GM10266 (cell line): Measurements from ENCODE around the gene SIGMAR1.

Experiments
- DNase-seq: peaks from one replicate; pipeline ENCODE4 v3.0.0; 2012; ENCODE audit errors: extremely low spot score
- TF ChIP-seq, protein P1 (sequence below): IDR thresholded peaks from 2 replicates; pipeline ENCODE4 v1.5.1; 2012; ENCODE audit warnings: mild to moderate bottlenecking, low read depth; ENCODE audit not compliant: control insufficient read depth, insufficient read depth; ENCODE audit errors: missing control alignments

The SIGMAR1 gene

DNA sequence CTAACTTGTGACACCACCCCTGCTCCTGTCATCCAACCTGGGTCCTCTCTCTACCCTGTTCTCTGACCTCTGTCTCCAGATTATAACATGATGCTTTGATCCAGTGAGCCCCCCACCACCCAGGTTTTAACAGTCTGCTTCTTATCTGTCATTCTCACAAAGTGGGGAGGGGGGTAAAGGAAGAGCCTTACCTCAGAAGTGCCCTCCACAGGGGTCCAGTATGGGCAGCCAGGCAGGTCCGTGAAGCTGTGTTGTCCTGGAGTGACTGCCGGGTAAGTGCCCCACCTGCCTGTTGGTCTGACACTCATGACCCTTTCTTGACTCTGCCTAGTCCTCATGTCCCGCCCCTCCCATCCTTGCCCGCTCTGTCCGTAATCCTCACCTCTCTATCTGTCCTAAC, 17.8 kb upstream of the SIGMAR1 start:
- TF ChIP-seq, protein P1, sequence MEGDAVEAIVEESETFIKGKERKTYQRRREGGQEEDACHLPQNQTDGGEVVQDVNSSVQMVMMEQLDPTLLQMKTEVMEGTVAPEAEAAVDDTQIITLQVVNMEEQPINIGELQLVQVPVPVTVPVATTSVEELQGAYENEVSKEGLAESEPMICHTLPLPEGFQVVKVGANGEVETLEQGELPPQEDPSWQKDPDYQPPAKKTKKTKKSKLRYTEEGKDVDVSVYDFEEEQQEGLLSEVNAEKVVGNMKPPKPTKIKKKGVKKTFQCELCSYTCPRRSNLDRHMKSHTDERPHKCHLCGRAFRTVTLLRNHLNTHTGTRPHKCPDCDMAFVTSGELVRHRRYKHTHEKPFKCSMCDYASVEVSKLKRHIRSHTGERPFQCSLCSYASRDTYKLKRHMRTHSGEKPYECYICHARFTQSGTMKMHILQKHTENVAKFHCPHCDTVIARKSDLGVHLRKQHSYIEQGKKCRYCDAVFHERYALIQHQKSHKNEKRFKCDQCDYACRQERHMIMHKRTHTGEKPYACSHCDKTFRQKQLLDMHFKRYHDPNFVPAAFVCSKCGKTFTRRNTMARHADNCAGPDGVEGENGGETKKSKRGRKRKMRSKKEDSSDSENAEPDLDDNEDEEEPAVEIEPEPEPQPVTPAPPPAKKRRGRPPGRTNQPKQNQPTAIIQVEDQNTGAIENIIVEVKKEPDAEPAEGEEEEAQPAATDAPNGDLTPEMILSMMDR: no peak
- DNase-seq: no peak

GRCh38 chr9:34654323-34655051, 16.9 kb upstream of the SIGMAR1 start:
- no peak for DNase-seq
- TF ChIP-seq, protein P1: no peak

DNA sequence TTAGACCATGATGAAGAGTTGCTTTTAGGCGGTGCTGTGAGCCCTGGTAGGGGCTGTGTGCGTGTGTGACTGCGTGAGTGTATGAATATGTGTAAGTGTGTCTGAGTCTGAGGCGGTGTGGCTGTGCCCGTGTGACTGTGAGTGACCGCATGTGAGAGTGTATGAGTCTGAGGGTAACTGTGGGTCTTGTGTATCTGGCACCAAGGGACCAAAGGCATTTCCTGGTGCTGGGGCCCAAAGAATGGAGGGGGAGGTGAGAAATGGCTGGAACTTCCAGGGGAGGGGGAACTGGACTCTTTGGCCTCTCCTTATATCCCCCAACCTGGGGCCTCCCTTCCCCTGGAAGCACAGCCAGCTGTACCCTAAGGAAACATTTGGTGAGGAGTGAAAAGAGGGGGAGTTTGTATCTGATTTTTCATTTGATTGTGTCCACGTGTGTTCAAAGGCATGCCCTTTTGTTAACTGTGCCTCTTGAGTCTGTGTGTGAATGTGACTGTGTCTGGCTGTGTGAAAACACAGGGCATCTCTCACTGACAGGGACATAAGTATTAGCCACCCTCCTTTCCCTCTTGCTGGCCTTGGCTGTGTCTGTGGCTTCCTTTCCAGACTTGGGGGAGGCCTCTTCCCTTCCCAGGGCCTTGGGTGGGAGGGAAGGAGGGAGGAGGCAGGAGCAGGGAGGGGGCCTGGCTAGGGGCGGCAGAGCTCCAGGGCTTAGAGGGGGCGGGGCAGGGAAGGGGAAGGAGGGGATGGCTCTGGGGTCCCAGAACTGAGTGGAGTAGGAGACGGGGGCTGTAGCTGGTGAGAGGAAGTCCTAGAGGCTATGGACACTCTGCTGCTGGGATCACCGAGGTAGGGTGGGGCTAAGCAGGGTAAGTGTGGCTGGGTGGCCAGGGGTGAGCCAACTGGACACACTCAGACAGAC, 15.8 kb upstream of the SIGMAR1 start:
- no peak for DNase-seq
- TF ChIP-seq, protein P1: no peak

GRCh38 chr9:34652602-34653000, 15.0 kb upstream of the SIGMAR1 start:
- TF ChIP-seq, protein P1: no peak
- DNase-seq: no peak

DNA sequence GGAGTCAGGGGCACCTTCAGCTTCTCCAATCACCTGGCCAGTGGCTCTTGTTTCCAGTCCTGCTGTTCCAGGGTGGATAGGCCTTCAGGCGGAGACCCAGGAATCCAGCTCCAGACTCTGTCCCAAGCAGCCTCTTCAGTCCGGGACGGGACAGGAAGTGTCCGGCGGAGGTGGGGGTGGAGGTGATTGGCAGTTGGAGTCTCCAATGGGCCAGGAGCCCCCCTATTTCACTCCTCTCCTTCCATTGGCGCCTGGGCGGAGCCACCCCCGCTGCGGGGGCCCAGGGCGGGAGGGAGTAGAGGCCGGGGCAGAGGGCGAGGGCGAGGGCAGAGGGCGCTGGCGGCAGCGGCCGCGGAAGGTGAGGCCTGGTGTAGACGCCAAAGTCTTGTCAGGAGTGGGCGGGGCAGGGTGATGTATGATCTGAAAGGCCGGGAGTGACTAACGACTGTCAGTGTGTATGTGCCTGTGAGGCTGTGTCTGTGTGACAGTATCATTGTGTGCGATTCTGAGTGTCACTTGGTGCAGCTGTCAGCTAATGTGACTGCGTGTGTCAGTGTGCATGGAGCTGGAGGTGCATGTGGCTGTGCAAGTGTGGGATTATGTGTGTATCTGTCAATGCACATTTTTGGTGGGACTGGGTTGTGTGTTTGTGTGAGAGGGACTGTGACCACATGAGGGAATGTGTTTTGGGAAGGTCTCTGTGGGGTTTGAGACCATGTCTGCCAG, 14.5 kb upstream of the SIGMAR1 start, which contains the start of gene IL11RA:
Gene IL11RA, plus strand, starts transcription at position 310 of the 726 bp plus-strand sequence. CDS start 3,033 bp downstream, outside the sequence.
- TF ChIP-seq, protein P1: no peak
- no peak for DNase-seq

DNA sequence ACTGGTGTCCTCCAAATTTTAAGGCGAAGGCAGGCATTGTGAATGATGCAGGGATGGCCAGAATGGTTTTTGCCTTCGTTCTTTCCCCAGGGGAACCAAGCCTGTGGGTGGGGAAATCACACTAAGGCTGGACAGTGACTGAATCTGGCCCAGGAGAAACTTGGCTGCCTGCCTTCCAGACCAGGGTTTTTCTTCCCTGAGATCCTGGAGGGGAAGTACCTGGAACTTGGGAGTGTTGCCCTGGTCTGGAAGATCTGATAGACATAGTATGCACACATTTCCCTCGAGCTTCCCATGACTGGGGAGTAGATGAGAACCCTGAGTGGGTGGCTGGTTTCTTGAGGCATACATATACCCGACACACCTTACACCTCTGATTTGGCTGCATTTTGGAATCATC, 13.7 kb upstream of the SIGMAR1 start:
- no peak for DNase-seq
- TF ChIP-seq, protein P1: no peak
